Stomach (tissue), 4 donors: Measurements from ENCODE around the gene ETV6.

Source experiments
- POLR2A ChIP-seq, 4 donors: fragments of 450-650 bp; IDR thresholded peaks; one replicate each; pipeline ENCODE4 v1.6.1; 2016; ENCODE audit warnings: antibody characterized with exemption in 4 of 4, control low read depth in 2 of 4, mild to moderate bottlenecking in 1 of 4, moderate library complexity in 1 of 4
- POLR2AphosphoS5 ChIP-seq, 3 donors: sonication (generic); formaldehyde crosslinking; IDR thresholded peaks; one replicate each; pipeline ENCODE4 v1.6.1; 2016; ENCODE audit warnings: antibody characterized with exemption in 3 of 3
- TF ChIP-seq, protein P1 (sequence below), 7 experiments: fragments of 450-650 bp in 4 of 7; fragments of 200-600 bp in 3 of 7; sonication (generic) in 3 of 7; IDR thresholded peaks; one replicate each; pipeline ENCODE4 v1.5.1; 2016 to 2019; ENCODE audit warnings: antibody characterized with exemption in 7 of 7, control low read depth in 2 of 7, mild to moderate bottlenecking in 1 of 7

DNA sequence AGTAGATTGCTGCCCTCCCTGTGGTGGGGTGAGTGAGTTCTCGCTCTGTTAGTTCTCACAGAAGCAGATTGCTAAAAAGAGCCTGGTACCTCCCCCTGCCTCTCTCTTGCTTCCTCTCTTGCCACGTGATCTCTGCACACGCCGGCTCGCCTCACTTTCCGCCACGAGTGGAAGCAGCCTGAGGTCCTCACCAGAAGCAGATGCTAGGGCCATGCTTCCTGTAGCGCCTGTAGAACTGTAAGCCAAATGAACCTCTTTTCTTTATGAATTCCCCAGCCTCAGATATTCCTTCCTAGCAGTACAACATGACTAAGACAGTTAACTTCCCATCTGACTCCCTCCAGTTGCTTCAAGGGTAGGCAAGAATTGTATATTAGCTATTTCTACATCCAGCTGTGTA lies 76.2 kb downstream of the ETV6 start:
- TF ChIP-seq, protein P1, sequence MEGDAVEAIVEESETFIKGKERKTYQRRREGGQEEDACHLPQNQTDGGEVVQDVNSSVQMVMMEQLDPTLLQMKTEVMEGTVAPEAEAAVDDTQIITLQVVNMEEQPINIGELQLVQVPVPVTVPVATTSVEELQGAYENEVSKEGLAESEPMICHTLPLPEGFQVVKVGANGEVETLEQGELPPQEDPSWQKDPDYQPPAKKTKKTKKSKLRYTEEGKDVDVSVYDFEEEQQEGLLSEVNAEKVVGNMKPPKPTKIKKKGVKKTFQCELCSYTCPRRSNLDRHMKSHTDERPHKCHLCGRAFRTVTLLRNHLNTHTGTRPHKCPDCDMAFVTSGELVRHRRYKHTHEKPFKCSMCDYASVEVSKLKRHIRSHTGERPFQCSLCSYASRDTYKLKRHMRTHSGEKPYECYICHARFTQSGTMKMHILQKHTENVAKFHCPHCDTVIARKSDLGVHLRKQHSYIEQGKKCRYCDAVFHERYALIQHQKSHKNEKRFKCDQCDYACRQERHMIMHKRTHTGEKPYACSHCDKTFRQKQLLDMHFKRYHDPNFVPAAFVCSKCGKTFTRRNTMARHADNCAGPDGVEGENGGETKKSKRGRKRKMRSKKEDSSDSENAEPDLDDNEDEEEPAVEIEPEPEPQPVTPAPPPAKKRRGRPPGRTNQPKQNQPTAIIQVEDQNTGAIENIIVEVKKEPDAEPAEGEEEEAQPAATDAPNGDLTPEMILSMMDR (IDR thresholded peaks at IDR 0.05): no peak
- TF ChIP-seq POLR2AphosphoS5 (IDR thresholded peaks at IDR 0.05) (no peak), POLR2A (IDR thresholded peaks at IDR 0.05) (no peak)
